AG09319 (cell line): ENCODE data around the gene DR1.

ENCODE experiments used
- DNase-seq: peaks from one replicate; pipeline ENCODE4 v3.0.0-alpha.2; 2010; ENCODE audit warnings: low read depth; ENCODE audit errors: extremely low read depth
- TF ChIP-seq, protein P1 (sequence below): IDR thresholded peaks from 2 replicates; pipeline ENCODE4 v1.5.1; 2011; ENCODE audit warnings: low read depth, mild to moderate bottlenecking, inconsistent platforms, low read length, moderate library complexity

DR1 gene

DNA sequence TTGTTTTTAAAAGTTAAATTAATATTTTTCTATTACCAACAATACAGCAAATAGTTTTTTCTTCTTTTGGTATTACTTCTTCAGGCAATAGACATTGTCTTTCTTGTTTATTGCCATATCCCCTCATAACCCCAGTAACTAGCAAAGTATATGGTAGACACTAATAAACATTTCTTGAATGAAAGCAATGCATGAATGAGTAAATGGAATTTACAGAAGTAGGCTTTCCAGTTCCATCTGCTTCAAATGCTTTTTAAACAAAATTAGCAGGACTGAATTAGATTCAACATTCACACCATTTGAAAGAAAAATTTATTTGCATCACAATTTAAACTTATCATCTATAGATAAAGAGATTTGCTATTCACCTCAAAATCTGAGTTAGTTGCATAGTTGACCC, 5.6 kb upstream of the DR1 start:
- TF ChIP-seq, protein P1, sequence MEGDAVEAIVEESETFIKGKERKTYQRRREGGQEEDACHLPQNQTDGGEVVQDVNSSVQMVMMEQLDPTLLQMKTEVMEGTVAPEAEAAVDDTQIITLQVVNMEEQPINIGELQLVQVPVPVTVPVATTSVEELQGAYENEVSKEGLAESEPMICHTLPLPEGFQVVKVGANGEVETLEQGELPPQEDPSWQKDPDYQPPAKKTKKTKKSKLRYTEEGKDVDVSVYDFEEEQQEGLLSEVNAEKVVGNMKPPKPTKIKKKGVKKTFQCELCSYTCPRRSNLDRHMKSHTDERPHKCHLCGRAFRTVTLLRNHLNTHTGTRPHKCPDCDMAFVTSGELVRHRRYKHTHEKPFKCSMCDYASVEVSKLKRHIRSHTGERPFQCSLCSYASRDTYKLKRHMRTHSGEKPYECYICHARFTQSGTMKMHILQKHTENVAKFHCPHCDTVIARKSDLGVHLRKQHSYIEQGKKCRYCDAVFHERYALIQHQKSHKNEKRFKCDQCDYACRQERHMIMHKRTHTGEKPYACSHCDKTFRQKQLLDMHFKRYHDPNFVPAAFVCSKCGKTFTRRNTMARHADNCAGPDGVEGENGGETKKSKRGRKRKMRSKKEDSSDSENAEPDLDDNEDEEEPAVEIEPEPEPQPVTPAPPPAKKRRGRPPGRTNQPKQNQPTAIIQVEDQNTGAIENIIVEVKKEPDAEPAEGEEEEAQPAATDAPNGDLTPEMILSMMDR = no peak
- no peak for DNase-seq

DNA sequence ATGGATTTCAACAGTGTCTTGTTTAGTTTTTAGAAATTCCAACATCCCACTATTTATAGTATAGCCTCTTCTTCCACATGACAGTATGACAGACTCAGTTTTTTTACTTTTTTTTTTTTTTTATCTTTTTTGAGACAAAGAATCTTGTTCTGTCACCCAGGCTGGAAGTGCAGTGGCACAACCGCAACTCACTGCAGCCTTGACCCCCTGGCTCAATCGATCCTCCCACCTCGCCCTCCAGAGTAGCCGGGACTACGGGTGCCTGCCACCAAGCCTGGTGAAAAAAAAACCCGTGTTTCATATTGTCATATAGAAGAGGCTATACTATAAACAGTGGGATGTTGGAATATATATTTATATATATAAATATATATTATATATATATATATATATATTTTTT, 1.2 kb upstream of the DR1 start:
- TF ChIP-seq, protein P1 = no peak
- no peak for DNase-seq

DNA sequence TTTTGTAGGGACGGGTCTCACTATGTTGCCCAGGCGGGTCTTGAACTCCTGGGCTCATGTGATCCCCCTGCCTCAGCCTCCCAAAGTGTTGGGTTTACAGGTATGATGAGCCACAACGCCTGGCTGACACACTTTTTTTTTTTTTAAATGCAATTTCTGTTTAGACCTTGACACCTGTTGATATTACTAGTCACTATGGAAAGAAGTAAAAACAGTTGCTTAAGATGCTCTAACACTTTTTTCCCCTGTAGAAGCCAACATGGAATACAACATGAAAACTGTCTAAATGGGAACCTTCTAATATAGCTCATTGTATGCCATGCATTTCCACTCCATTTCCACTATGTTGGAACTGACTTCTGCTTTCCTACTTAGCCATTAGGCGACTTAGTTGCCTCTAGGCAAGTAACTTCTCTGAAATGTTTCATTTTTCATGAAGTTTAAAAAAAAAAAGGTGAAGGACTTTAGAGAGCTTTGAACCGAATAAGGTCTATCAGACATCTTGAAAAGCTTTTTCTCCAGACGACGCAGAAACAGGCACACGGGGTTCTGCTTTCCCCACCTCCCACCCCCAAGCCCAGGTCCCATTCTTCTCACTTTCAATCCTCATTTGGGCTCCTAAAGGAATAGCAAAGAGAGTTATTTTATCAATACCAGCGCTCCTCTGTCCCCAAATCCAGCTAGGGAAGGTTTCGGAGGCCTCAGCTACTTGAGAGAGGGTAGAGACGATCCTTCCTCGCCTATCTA, 648 bp upstream of the DR1 start:
- no peak for DNase-seq
- TF ChIP-seq, protein P1 = no peak

DNA sequence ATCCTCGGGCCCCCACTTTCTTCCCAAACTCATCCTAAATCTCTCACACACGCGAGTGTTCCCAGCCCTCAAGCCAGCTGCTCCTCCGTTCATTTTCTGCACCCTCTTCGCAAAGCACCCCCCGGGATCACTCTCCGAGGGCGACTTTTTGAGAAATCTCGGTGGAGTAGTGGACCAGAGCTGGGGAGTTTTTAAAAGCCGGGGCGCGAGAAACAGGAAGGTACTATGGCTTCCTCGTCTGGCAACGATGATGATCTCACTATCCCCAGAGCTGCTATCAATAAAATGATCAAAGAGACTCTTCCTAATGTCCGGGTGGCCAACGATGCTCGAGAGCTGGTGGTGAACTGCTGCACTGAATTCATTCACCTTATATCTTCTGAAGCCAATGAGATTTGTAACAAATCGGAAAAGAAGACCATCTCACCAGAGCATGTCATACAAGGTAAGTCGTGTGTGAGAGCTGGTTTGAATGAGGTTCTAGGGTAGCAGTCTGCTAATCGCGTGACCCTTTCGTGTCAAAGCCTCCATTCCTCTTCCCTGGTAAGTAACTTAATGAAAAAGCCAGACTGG, 800 bp downstream of the DR1 start:
- TF ChIP-seq, protein P1 = no peak
- no peak for DNase-seq

DNA sequence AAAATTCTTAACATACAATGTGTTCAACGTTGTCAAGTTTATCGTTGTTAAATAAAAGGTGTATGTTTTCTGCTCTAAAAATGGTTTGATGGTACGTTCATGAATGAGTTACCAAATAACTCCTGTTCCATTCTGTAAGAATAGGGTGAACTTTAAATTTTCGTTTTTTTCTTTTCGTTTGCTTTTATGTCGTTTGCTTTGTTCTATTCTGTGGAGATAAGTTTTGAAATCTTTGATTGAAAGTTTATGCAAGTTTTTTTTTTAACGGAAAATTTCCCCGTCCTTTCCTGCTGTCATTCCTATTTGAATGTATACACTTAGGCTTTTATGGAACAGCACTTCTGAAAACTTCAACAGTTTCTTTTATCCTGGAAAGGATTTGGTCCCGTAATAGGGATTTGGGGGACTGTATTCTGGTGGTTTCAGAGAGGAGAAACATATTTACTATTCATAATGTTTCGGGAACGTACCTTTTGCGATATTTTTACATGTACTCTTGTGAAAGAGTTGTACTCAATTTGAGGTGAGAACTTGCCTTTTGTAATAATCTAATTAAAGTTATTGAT, 1.7 kb downstream of the DR1 start:
- DNase-seq = no peak
- TF ChIP-seq, protein P1 = no peak

DNA sequence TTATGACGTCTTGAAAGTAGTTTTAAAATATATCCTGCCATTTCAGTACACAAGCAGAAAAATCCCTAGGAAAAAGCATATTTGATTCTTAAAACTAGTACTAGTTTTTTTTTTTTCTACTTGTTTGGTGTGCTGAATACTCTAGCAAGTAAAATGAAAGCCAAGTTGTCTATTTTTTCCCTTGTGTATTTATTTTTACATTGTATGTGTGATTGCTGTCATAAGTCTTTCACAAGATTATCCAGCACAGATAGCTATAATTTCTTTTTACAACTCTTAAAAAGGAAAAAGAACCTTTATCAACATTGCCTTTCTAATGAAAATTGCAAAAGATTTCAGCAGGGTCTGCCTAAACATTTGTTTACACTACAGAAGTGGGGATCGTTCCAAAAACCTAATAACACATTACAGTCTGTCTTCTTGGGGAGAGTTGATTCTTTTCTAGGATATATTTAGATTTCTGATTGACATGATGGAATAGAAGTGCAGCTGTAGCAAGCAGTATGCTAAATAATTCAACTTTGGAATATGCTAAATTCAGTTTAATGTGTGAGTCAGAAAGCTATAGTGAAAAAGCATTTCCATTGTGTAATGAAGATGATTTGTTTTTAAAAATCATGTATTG, 2.5 kb downstream of the DR1 start:
- no peak for DNase-seq
- TF ChIP-seq, protein P1 = no peak
